Measurements from ENCODE around the gene CNMD. TPM values are rescaled to one million over a fixed set of nuclear protein-coding genes. Genes with fewer than 3 reads are reported as not detected.
"Not testable (repeated sequence)": the region's sequence is repeated elsewhere in the genome, so short reads cannot be mapped to it uniquely, and the experiment has no call there.

CNMD gene
- total RNA-seq, 1 donor from 2014 or later, result 0.46 TPM

- TF ChIP-seq CTCF (IDR thresholded peaks at IDR 0.05; ENCODE audit: insufficient read depth, low read length, poor library complexity, severe bottlenecking), result no peak
- DNase-seq (ENCODE audit: low read depth), result no peak
- Histone ChIP-seq H3K4me3 (ENCODE audit: low read depth, low read length) (no peak overlapping the region), H3K36me3 (ENCODE audit: control insufficient read depth, insufficient read depth, low read length) (no peaks in the 10 kb centered on the region), H3K27me3 (ENCODE audit: control insufficient read depth, insufficient read depth, low read length) (peaks cover 26% of the 10 kb centered on the region)
Observed at GRCh38 chr13:52737451-52737850, 2.2 kb downstream of the CNMD start.

- TF ChIP-seq CTCF (IDR thresholded peaks at IDR 0.05; ENCODE audit: insufficient read depth, low read length, poor library complexity, severe bottlenecking), result no peak
- Histone ChIP-seq H3K36me3 (ENCODE audit: control insufficient read depth, insufficient read depth, low read length) (no peaks in the 10 kb centered on the region), H3K27me3 (ENCODE audit: control insufficient read depth, insufficient read depth, low read length) (peaks cover 26% of the 10 kb centered on the region), H3K4me3 (ENCODE audit: low read depth, low read length) (no peak overlapping the region)
- no peak for DNase-seq (ENCODE audit: low read depth)
Observed at GRCh38 chr13:52736891-52737290, 2.7 kb downstream of the CNMD start.

- peaks cover 8% of the 10 kb centered on the region for H3K27me3 ChIP-seq (ENCODE audit: control insufficient read depth, insufficient read depth, low read length)
- H3K4me3 ChIP-seq (ENCODE audit: low read depth, low read length), result no peak overlapping the region
- no peak for DNase-seq (ENCODE audit: low read depth)
- no peaks in the 10 kb centered on the region for H3K36me3 ChIP-seq (ENCODE audit: control insufficient read depth, insufficient read depth, low read length)
- no peak for TF ChIP-seq CTCF (IDR thresholded peaks at IDR 0.05; ENCODE audit: insufficient read depth, low read length, poor library complexity, severe bottlenecking)
Observed at GRCh38 chr13:52734075-52734623, 5.5 kb downstream of the CNMD start.

- no peak overlapping the region for H3K4me3 ChIP-seq (ENCODE audit: low read depth, low read length)
- H3K36me3 ChIP-seq (ENCODE audit: control insufficient read depth, insufficient read depth, low read length), result no peaks in the 10 kb centered on the region
- H3K27me3 ChIP-seq (ENCODE audit: control insufficient read depth, insufficient read depth, low read length), result no peaks in the 10 kb centered on the region
- DNase-seq (ENCODE audit: low read depth), result no peak
- no peak for TF ChIP-seq CTCF (IDR thresholded peaks at IDR 0.05; ENCODE audit: insufficient read depth, low read length, poor library complexity, severe bottlenecking)
Observed at GRCh38 chr13:52726258-52726657, 13.4 kb downstream of the CNMD start.

- Histone ChIP-seq H3K4me3 (ENCODE audit: low read depth, low read length) (no peak overlapping the region), H3K27me3 (ENCODE audit: control insufficient read depth, insufficient read depth, low read length) (no peaks in the 10 kb centered on the region), H3K36me3 (ENCODE audit: control insufficient read depth, insufficient read depth, low read length) (no peaks in the 10 kb centered on the region)
- no peak for TF ChIP-seq CTCF (IDR thresholded peaks at IDR 0.05; ENCODE audit: insufficient read depth, low read length, poor library complexity, severe bottlenecking)
- DNase-seq (ENCODE audit: low read depth), result no peak
Observed at GRCh38 chr13:52725302-52725701, 14.3 kb downstream of the CNMD start.

- DNase-seq (ENCODE audit: low read depth), result no peak
- no peaks in the 10 kb centered on the region for H3K36me3 ChIP-seq (ENCODE audit: control insufficient read depth, insufficient read depth, low read length)
- TF ChIP-seq CTCF (IDR thresholded peaks at IDR 0.05; ENCODE audit: insufficient read depth, low read length, poor library complexity, severe bottlenecking), result no peak
- H3K27me3 ChIP-seq (ENCODE audit: control insufficient read depth, insufficient read depth, low read length), result no peaks in the 10 kb centered on the region
- H3K4me3 ChIP-seq (ENCODE audit: low read depth, low read length), result no peak overlapping the region
Observed at GRCh38 chr13:52723181-52723580, 16.4 kb downstream of the CNMD start.

- not testable (repeated sequence) for DNase-seq (ENCODE audit: low read depth)
Observed at GRCh38 chr13:52721356-52721755, 18.3 kb downstream of the CNMD start.

GRCh38 chr13:52720904-52721303 lies 18.7 kb downstream of the CNMD start:
- H3K27me3 ChIP-seq (ENCODE audit: control insufficient read depth, insufficient read depth, low read length); H3K4me3 ChIP-seq (ENCODE audit: low read depth, low read length); DNase-seq (ENCODE audit: low read depth); H3K36me3 ChIP-seq (ENCODE audit: control insufficient read depth, insufficient read depth, low read length): not testable (repeated sequence)

More at GRCh38 chr13:52721356-52721755, 18.3 kb downstream of the CNMD start:
- not testable (repeated sequence) for H3K27me3 ChIP-seq (ENCODE audit: control insufficient read depth, insufficient read depth, low read length); H3K36me3 ChIP-seq (ENCODE audit: control insufficient read depth, insufficient read depth, low read length); H3K4me3 ChIP-seq (ENCODE audit: low read depth, low read length)

Data from kidney epithelial cell (primary cell).